GM19035 (cell line): ENCODE measurements around the gene FAM83C.

Source experiments
- ATAC-seq: cut with Tn5 transposase; IDR thresholded peaks from one replicate; pipeline ENCODE4 v1.9.1; 2021; ENCODE audit not compliant: unreplicated experiment

The FAM83C gene

DNA sequence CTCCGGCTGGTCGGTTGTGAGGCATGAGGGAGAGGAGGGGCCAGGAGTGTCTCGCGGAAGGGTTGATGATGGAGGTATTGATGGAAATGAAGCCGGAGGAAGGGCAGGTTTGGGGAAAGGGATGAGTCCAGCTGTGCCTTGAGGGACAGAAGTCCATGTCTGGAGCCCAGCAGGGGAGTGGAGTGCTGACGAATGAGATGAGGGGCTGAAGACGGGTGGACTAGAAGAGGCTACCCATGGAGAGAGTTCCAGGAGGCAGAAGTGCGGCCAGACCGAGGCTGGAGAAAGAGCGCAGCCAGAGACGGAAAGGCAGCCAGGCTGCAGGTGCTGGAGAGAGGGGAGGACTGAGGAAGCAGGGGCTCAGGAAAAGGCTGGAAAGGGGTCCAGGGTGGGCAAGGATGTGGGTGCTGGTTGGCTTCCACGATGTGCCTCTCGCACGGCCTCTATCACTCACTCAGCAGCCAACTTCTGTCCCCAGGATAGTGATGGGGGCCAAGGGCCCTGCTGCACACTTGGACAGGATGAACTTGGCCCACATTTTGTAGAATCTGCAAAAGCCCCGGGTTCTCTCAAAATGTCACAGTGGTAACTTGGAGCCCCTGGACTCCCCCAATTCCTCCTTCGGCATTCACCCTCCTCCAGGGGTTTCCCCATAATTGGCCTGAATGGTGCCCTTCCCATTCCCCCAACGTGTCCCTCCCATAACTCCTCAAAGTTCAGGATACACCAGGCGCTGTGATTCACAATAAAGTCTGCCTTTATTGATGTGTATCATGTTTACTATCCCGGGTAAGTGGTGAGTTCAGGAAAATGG is 7.0 kb downstream of the FAM83C start:
- peak; percentile 3 for ATAC-seq

DNA sequence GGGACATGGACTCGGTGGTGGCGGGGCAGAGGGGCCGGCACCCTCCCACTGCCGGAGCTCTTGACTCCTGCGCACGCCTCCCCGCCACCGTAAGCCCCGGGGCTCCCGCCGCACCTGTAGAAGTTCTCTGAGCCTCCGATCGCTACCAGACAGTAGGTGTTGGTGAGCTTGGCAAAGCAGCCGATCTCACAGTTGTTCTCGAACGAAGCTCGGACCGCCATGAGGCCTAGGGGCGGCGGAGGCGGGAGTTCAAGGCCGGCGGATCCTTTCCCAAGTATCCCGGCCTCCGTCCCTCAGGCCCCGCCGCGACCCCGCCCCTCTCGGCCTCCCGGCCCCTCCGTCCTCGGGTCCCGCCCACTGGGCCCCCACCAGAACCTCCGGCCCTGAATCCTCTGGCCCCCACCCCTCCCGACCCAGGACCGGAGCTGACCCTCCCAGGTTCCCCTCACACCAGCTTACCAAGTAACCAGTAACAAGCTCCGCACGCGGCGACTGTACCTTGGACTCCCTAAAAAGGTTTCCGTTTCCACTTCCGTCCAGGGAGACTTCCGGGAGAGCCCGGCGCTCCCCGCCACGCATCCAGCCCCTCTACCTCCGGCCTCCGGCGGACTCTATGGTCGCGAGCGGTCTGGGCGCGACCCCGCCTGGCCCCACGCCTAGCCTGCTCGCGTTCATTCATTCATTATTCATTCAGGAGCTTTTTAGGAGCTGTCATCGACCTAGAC is 7.8 kb downstream of the FAM83C start, which contains the start of gene EIF6:
EIF6 (minus strand) TSS at position 506 of the 725 bp plus-strand sequence; CDS start at position 221, 285 bp downstream.
- peak; percentile 73 for ATAC-seq

DNA sequence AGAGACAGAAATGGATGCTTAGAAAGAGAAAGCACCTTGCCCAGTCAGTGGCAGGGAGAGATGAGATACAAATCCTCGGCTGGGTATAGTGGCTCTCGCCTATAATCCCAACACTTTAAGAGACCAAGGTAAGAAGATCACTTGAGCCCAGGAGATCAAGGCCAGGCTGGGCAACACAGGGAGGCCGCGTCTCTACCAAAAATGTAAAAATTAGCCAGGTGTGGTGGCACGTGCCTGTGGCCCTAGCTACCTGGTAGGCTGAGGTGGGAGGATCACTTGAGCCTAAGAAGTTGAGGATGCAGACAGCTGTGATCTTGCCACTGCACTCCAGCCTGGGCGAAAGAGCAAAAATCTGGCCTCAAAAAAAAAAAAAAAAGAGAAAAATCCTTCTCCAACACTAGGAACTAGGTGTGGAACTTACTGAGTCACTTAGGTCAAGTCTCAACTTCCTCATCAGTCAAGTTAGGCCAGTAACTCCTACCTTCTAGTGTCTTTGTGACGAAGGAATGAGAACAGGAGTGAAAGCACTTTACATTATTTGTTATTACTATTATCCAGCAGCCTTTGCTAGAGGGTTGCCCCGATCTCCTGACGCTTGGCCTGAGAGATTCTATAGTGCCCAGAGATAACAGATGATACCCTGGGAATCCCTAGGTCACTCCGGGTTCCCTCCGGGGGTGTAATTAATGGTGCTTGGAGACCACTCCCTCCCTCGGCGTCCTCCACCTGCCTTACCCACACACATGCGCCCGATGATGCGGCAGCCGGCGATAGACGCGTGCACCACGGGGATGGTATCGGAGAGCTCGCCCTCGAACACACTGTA is 8.6 kb downstream of the FAM83C start:
- no peak for ATAC-seq

- ATAC-seq: no peak
Measured at GRCh38 chr20:35281506-35282101, 10.6 kb downstream of the FAM83C start.

GRCh38 chr20:35280523-35280922 is 11.7 kb downstream of the FAM83C start:
- ATAC-seq: no peak

DNA sequence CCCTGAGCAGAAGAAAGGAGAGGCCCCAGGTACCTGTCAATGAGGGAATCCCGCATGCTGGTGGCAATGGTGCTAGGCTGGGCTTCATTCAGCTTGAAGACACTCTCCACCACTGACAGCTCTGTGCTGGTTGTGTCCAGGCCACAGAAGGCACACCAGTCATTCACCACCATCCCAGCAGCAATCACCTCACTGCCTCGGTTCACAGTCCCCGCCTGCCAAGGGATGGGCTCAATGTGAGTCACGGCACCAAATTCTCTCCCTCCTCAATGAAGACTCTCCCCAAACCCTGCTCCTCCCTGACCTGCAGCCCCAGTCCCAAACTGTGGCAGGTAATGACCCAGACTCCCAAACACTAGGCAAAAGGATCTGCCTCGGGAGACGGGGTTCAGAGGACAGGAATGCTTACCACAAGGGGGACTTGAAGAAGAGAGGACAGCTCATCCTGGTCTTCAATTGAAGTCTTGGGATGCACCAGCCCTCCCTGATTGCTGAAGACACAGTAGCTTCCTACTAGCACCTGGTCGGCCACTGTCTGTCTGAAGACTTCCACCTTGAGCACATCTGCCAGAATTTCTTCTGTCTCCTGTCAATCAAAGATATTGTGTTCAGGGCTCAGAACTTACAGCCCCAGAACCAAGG is 12.6 kb downstream of the FAM83C start:
- ATAC-seq: no peak

DNA sequence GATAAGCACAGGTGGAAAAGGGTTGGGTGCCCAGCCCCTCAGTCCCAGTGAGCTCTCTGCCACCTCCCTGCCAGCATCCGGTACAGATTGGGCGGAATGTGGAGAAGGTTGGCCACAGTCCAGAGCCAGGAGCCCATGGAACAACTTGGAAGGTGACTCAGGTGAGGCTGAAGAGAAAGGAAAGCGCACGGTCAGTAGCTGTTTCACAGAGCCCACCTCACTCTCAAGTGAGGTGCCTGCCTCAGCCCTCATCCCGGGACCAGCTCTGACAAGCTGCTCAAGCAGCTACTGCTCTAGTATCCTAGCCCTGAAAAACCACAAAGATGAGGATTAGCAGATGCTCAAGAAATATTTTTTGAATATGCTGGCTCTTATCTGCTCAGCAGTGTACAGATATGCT is 13.2 kb downstream of the FAM83C start:
- ATAC-seq: no peak

GRCh38 chr20:35277531-35278395 is 14.5 kb downstream of the FAM83C start, which contains the start of gene MMP24OS:
Gene MMP24OS, minus strand, starts transcription at chr20:35278122. Its CDS starts 193 bp downstream, at chr20:35277929.
- peak; percentile 83 for ATAC-seq

- no peak for ATAC-seq
Measured at GRCh38 chr20:35277127-35277526, 15.1 kb downstream of the FAM83C start.

- no peak for ATAC-seq
Measured at GRCh38 chr20:35276408-35276807, 15.8 kb downstream of the FAM83C start.

GRCh38 chr20:35275741-35276251 is 16.4 kb downstream of the FAM83C start:
- ATAC-seq: no peak

GRCh38 chr20:35274172-35275092 is 17.8 kb downstream of the FAM83C start:
- no peak for ATAC-seq

DNA sequence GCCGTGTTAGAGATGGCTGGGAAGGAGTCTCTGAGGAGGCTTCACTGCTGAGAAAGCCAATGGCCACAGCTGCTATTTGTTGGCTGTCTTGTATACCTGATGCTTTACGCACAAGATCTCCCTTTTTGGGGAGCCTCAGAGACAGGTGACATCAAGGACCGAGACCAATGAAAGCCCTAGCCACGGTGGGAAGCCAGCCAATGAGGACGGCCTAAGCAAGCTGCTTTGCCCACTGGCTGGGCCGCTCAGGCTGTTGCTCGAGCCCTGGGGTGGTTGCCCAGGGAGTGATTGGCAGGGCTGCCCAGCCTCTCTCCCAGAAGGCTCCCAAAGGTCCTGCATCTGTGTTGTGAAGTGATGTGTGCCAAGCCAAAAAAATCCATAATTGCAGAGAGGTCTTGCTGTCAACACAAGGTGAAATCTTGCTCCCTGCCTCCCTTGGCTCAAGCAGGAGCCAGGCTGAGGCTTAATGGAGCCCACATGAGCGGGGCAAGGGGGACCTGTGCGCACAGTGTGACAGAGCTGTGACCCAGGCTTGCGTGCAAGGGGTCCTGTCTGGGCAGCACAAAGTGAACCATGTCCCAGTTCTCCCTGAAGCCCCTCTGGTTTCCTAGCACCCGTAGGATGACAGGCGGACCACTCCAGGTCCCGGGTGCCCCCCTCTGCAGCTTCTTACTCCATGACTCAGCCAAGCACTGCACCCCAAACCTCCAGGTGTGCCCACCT is 18.6 kb downstream of the FAM83C start:
- no peak for ATAC-seq

- no peak for ATAC-seq
Measured at GRCh38 chr20:35271904-35272303, 20.3 kb downstream of the FAM83C start.

GRCh38 chr20:35271073-35271882 is 20.9 kb downstream of the FAM83C start:
- no peak for ATAC-seq

DNA sequence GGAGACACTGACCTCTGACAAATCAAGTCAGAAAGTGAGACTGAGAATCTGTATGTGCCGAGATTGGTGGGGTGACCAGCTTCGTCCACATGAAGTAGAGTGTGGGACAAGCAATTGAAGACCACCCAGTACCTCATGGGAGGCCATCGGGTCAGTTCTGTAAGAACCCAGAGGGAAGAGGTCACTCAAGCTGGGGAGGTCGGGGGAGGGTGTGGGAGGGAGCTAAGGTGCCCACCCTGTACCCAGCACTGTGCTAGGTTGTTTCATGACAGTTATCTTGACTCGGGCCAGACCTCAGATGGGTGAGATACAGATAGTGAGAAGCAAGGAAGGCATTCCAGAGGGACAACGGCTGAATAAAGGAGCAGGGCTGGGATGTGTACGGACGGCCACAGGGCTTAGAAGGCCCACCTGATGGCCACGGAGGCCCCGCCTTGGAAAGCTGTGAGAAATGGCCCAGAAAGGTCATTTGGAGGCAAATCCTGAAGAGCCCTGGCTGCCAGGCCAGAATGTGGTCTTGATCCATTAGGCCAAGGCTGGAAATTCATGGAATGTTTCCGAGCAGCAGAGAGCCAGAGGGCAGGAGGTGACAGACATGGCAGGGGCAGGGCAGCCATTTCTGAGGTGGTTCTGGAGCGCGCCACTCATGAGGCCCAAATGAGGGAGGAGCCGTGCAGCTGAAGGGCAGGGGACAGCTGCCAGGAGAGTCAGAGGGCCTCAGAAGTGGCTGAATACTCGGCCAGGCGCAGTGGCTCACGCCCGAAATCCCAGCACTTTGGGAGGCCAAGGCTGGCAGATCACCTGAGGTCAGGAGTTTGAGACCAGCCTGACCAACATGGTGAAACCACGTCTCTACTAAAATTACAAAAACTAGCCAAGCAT is 22.0 kb downstream of the FAM83C start:
- no peak for ATAC-seq
